ENCODE results near the gene PRKN.

DNA sequence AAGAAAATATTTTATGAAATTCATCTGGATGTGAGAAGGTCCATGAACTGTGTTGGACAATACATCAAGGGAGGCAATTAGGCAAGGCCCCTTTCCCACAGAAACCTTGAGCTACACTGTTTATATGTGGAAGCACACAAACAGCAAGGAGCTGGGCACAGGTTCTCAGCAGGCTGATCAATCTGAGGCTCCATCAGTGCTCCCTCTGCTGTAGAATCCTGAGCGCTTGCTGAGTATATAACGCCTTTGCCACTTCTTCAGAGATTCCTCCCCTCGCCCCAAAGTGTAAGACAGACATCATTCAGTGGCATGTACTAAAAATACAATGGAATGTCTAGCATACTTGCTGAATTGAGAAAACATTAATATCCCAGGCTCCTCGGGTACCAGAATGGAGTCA, 146.9 kb downstream of the PRKN start:
- TF ChIP-seq, protein P1, sequence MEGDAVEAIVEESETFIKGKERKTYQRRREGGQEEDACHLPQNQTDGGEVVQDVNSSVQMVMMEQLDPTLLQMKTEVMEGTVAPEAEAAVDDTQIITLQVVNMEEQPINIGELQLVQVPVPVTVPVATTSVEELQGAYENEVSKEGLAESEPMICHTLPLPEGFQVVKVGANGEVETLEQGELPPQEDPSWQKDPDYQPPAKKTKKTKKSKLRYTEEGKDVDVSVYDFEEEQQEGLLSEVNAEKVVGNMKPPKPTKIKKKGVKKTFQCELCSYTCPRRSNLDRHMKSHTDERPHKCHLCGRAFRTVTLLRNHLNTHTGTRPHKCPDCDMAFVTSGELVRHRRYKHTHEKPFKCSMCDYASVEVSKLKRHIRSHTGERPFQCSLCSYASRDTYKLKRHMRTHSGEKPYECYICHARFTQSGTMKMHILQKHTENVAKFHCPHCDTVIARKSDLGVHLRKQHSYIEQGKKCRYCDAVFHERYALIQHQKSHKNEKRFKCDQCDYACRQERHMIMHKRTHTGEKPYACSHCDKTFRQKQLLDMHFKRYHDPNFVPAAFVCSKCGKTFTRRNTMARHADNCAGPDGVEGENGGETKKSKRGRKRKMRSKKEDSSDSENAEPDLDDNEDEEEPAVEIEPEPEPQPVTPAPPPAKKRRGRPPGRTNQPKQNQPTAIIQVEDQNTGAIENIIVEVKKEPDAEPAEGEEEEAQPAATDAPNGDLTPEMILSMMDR (IDR thresholded peaks at IDR 0.05; ENCODE audit: poor library complexity) = no peak
- TF ChIP-seq EZH2 (IDR thresholded peaks at IDR 0.05; ENCODE audit: borderline replicate concordance) = no peak
